ENCODE results near the gene C5orf63.
"Not testable (repeated sequence)": the region's sequence is repeated elsewhere in the genome, so short reads cannot be mapped to it uniquely, and the experiment has no call there.

Gene C5orf63

GRCh38 chr5:127014573-127014972, 58.7 kb downstream of the C5orf63 start:
- H3K9me3 ChIP-seq (ENCODE audit: control insufficient read depth, low read length) = no peaks in the 10 kb centered on the region
- peaks cover 17% of the 10 kb centered on the region for H3K4me1 ChIP-seq (ENCODE audit: control insufficient read depth, insufficient read depth, low read length)
- H3K27me3 ChIP-seq (replicated peaks; ENCODE audit: control insufficient read depth, insufficient read depth, low read length) = no peaks in the 10 kb centered on the region
- no peak overlapping the region for H3K4me3 ChIP-seq (ENCODE audit: low read length)
- DNase-seq (ENCODE audit: low read depth) = no peak
- no peak overlapping the region for H3K9ac ChIP-seq (ENCODE audit: low read length)
- no peaks in the 10 kb centered on the region for H3K36me3 ChIP-seq (ENCODE audit: control insufficient read depth, insufficient read depth, low read length, severe bottlenecking)

DNA sequence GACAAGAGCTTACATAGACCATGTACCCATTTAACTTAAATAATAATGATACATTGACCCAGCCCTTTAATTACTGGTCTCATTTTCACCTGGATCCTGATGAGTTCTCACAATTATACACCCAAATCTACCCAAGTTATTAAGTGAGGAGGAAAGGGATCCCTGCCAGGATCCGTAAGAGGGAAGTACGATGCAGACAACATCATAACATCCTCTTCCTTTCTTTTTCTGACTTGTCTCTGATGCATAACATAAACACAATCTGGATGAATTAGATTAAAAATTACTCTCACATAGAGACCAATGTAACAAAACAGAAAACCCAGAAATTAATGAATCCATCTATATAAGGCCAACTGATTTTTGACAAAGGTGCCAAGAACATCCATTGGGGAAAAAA, 59.9 kb downstream of the C5orf63 start:
- H3K36me3 ChIP-seq (ENCODE audit: control insufficient read depth, insufficient read depth, low read length, severe bottlenecking) = no peaks in the 10 kb centered on the region
- no peaks in the 10 kb centered on the region for H3K27me3 ChIP-seq (replicated peaks; ENCODE audit: control insufficient read depth, insufficient read depth, low read length)
- DNase-seq (ENCODE audit: low read depth) = no peak
- H3K9ac ChIP-seq (ENCODE audit: low read length) = no peak overlapping the region
- H3K9me3 ChIP-seq (ENCODE audit: control insufficient read depth, low read length) = no peaks in the 10 kb centered on the region
- peaks cover 17% of the 10 kb centered on the region for H3K4me1 ChIP-seq (ENCODE audit: control insufficient read depth, insufficient read depth, low read length)
- H3K4me3 ChIP-seq (ENCODE audit: low read length) = no peak overlapping the region

DNA sequence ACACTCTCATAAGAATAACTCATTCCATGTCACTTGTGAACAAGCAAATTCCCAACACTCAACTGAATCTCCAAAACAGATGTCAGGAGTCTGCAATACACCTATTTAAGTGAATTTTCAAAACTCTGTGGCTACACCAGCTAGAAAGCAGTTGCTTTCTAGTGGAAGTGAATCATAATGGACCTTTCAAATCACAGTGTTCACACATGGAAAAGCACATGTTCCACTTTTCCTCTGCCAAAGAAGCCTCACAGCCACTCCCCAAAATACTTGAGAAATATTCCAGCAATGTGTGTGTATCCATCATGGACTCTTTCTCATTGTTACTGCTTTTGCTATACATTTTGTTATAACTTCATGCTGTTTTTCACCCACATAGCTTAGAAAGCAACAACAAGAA, 60.4 kb downstream of the C5orf63 start:
- peak; percentile 34 for DNase-seq (ENCODE audit: low read depth)
- Histone ChIP-seq H3K9ac (ENCODE audit: low read length) (no peak overlapping the region), H3K36me3 (ENCODE audit: control insufficient read depth, insufficient read depth, low read length, severe bottlenecking) (no peaks in the 10 kb centered on the region), H3K27me3 (replicated peaks; ENCODE audit: control insufficient read depth, insufficient read depth, low read length) (no peaks in the 10 kb centered on the region), H3K4me1 (ENCODE audit: control insufficient read depth, insufficient read depth, low read length) (peaks cover 17% of the 10 kb centered on the region), H3K9me3 (ENCODE audit: control insufficient read depth, low read length) (no peaks in the 10 kb centered on the region), H3K4me3 (ENCODE audit: low read length) (no peak overlapping the region)

GRCh38 chr5:127011961-127012644, 61.2 kb downstream of the C5orf63 start:
- Histone ChIP-seq H3K9ac (ENCODE audit: low read length) (no peak overlapping the region), H3K36me3 (ENCODE audit: control insufficient read depth, insufficient read depth, low read length, severe bottlenecking) (no peaks in the 10 kb centered on the region), H3K4me3 (ENCODE audit: low read length) (no peak overlapping the region), H3K27me3 (replicated peaks; ENCODE audit: control insufficient read depth, insufficient read depth, low read length) (no peaks in the 10 kb centered on the region), H3K9me3 (ENCODE audit: control insufficient read depth, low read length) (no peaks in the 10 kb centered on the region), H3K4me1 (ENCODE audit: control insufficient read depth, insufficient read depth, low read length) (peaks cover 17% of the 10 kb centered on the region)
- no peak for DNase-seq (ENCODE audit: low read depth)

DNA sequence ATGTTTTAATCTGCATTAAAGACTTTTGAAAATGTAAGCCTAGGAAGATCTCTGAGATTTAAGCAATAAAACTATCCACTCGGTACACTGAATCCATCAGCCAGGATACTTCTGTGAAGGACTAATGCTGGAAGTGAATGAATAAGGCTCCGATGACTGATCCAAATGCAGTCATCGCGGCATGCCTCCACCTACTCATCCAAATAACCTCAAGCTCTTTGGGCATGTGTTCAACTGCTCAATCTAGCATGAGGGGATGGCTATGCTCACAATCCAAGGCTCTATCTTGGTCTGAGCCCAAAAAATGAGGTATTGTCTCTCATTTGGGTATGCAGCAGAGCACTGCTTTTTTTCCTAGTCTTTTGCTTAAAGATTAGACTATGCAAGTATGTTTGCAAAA, 62.1 kb downstream of the C5orf63 start:
- Histone ChIP-seq H3K4me1 (ENCODE audit: control insufficient read depth, insufficient read depth, low read length) (peaks cover 17% of the 10 kb centered on the region), H3K4me3 (ENCODE audit: low read length) (no peak overlapping the region), H3K9ac (ENCODE audit: low read length) (no peak overlapping the region), H3K9me3 (ENCODE audit: control insufficient read depth, low read length) (no peaks in the 10 kb centered on the region), H3K36me3 (ENCODE audit: control insufficient read depth, insufficient read depth, low read length, severe bottlenecking) (no peaks in the 10 kb centered on the region), H3K27me3 (replicated peaks; ENCODE audit: control insufficient read depth, insufficient read depth, low read length) (no peaks in the 10 kb centered on the region)
- DNase-seq (ENCODE audit: low read depth) = peak; percentile 61

DNA sequence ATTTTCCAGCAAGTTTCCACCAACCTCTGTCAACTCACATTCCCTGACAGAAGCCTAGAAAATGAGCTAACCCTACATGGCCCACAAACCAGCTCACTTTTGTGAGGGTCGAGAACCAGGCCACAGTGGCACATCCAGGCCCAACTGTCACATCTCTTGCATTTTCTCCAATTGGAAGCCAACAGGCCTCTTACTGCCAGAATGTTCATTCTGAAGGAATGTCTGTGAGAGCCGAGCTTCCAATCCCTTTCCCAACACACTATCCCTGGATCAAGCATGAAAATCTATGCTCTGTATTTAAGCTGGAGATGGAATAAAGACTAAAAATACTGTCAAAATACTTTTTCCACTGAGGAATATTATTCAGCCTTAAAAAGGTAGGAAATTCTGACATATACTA, 62.9 kb downstream of the C5orf63 start:
- Histone ChIP-seq H3K9me3 (ENCODE audit: control insufficient read depth, low read length) (no peaks in the 10 kb centered on the region), H3K4me3 (ENCODE audit: low read length) (peak overlapping the region; percentile 18), H3K27me3 (replicated peaks; ENCODE audit: control insufficient read depth, insufficient read depth, low read length) (no peaks in the 10 kb centered on the region), H3K36me3 (ENCODE audit: control insufficient read depth, insufficient read depth, low read length, severe bottlenecking) (no peaks in the 10 kb centered on the region), H3K4me1 (ENCODE audit: control insufficient read depth, insufficient read depth, low read length) (peaks cover 17% of the 10 kb centered on the region), H3K9ac (ENCODE audit: low read length) (no peak overlapping the region)
- DNase-seq (ENCODE audit: low read depth) = no peak

DNA sequence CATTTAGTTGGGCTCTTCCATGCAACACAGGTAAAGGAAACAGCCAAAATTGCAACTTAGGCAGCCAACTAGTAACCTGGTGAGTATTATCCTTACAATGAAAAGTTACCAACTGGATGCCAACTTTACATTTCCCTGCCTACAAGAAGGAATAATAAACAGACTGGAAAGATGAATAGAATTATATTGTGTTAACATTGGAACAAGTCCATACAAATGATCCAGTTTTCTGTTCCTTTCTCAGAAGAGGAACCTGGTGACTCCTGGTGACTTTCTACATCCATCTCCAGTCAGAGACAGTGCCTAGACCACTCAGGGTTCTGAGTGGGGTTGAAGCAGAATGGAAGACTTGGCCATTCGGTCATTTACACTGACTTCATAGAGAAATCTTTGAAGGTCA, 63.5 kb downstream of the C5orf63 start:
- Histone ChIP-seq H3K9ac (ENCODE audit: low read length) (no peak overlapping the region), H3K4me1 (ENCODE audit: control insufficient read depth, insufficient read depth, low read length) (peaks cover 17% of the 10 kb centered on the region), H3K4me3 (ENCODE audit: low read length) (no peak overlapping the region), H3K36me3 (ENCODE audit: control insufficient read depth, insufficient read depth, low read length, severe bottlenecking) (no peaks in the 10 kb centered on the region), H3K9me3 (ENCODE audit: control insufficient read depth, low read length) (no peaks in the 10 kb centered on the region), H3K27me3 (replicated peaks; ENCODE audit: control insufficient read depth, insufficient read depth, low read length) (no peaks in the 10 kb centered on the region)
- DNase-seq (ENCODE audit: low read depth) = no peak

GRCh38 chr5:127008300-127008975, 64.9 kb downstream of the C5orf63 start:
- Histone ChIP-seq H3K4me3 (ENCODE audit: low read length) (no peak overlapping the region), H3K27me3 (replicated peaks; ENCODE audit: control insufficient read depth, insufficient read depth, low read length) (no peaks in the 10 kb centered on the region)

GRCh38 chr5:127007522-127007921, 65.8 kb downstream of the C5orf63 start:
- Histone ChIP-seq H3K27me3 (replicated peaks; ENCODE audit: control insufficient read depth, insufficient read depth, low read length) (no peaks in the 10 kb centered on the region), H3K4me1 (ENCODE audit: control insufficient read depth, insufficient read depth, low read length) (peaks cover 17% of the 10 kb centered on the region), H3K36me3 (ENCODE audit: control insufficient read depth, insufficient read depth, low read length, severe bottlenecking) (no peaks in the 10 kb centered on the region), H3K9ac (ENCODE audit: low read length) (no peak overlapping the region), H3K4me3 (ENCODE audit: low read length) (no peak overlapping the region), H3K9me3 (ENCODE audit: control insufficient read depth, low read length) (no peaks in the 10 kb centered on the region)
- no peak for DNase-seq (ENCODE audit: low read depth)

More at GRCh38 chr5:127008300-127008975, 64.9 kb downstream of the C5orf63 start:
- Histone ChIP-seq H3K36me3 (ENCODE audit: control insufficient read depth, insufficient read depth, low read length, severe bottlenecking) (no peaks in the 10 kb centered on the region), H3K4me1 (ENCODE audit: control insufficient read depth, insufficient read depth, low read length) (peaks cover 17% of the 10 kb centered on the region), H3K9me3 (ENCODE audit: control insufficient read depth, low read length) (no peaks in the 10 kb centered on the region), H3K9ac (ENCODE audit: low read length) (no peak overlapping the region)
- DNase-seq (ENCODE audit: low read depth) = no peak

DNA sequence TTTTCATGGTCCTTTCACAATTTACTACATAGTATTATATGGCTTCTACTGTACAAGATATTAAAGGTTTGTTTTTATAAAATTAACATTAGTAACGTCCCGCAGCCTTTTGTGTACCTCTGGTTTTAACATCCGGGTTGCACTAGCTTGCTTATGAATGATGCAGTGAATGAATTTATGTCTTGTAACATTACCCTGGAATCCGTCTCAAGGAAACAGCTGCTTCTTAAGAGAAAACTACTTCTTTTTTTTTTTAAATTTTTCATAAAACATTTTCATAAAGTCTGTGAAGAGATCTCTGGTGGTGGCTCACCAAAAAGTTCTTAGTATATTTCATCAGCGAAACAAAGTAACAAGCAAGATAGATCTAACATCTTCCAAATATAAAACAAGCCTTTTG, 66.6 kb downstream of the C5orf63 start:
- peaks cover 24% of the 10 kb centered on the region for H3K4me1 ChIP-seq (ENCODE audit: control insufficient read depth, insufficient read depth, low read length)
- peak; percentile 28 for DNase-seq (ENCODE audit: low read depth)
- H3K9me3 ChIP-seq (ENCODE audit: control insufficient read depth, low read length) = no peaks in the 10 kb centered on the region
- no peaks in the 10 kb centered on the region for H3K27me3 ChIP-seq (replicated peaks; ENCODE audit: control insufficient read depth, insufficient read depth, low read length)
- peak overlapping the region; percentile 22 for H3K9ac ChIP-seq (ENCODE audit: low read length)
- H3K36me3 ChIP-seq (ENCODE audit: control insufficient read depth, insufficient read depth, low read length, severe bottlenecking) = no peaks in the 10 kb centered on the region
- peak overlapping the region; percentile 43 for H3K4me3 ChIP-seq (ENCODE audit: low read length)

- not testable (repeated sequence) for H3K9ac ChIP-seq (ENCODE audit: low read length); H3K27me3 ChIP-seq (replicated peaks; ENCODE audit: control insufficient read depth, insufficient read depth, low read length); H3K36me3 ChIP-seq (ENCODE audit: control insufficient read depth, insufficient read depth, low read length, severe bottlenecking); DNase-seq (ENCODE audit: low read depth); H3K9me3 ChIP-seq (ENCODE audit: control insufficient read depth, low read length); H3K4me3 ChIP-seq (ENCODE audit: low read length)
- H3K4me1 ChIP-seq (ENCODE audit: control insufficient read depth, insufficient read depth, low read length) = peaks cover 18% of the 10 kb centered on the region
Measured at GRCh38 chr5:127005282-127005681, 68.0 kb downstream of the C5orf63 start.
